GM21825 (cell line): ENCODE data around the gene CIAPIN1.

Experiments used
- ATAC-seq: cut with Tn5 transposase; IDR thresholded peaks from one replicate; pipeline ENCODE4 v1.9.1; 2021; ENCODE audit warnings: mild to moderate bottlenecking, moderate library complexity; ENCODE audit not compliant: unreplicated experiment

Gene CIAPIN1

GRCh38 chr16:57384248-57385070, 62.7 kb downstream of the CIAPIN1 start:
- no peak for ATAC-seq

- no peak for ATAC-seq
Measured at GRCh38 chr16:57383276-57384247, 63.6 kb downstream of the CIAPIN1 start.

GRCh38 chr16:57382535-57383275, 64.5 kb downstream of the CIAPIN1 start:
- no peak for ATAC-seq

- ATAC-seq = no peak
Measured at GRCh38 chr16:57381791-57382534, 65.2 kb downstream of the CIAPIN1 start.

GRCh38 chr16:57380671-57381462, 66.3 kb downstream of the CIAPIN1 start:
- no peak for ATAC-seq

- no peak for ATAC-seq
Measured at GRCh38 chr16:57379579-57379978, 67.6 kb downstream of the CIAPIN1 start.
